ENCODE results near the gene GADD45A.

The GADD45A gene

DNA sequence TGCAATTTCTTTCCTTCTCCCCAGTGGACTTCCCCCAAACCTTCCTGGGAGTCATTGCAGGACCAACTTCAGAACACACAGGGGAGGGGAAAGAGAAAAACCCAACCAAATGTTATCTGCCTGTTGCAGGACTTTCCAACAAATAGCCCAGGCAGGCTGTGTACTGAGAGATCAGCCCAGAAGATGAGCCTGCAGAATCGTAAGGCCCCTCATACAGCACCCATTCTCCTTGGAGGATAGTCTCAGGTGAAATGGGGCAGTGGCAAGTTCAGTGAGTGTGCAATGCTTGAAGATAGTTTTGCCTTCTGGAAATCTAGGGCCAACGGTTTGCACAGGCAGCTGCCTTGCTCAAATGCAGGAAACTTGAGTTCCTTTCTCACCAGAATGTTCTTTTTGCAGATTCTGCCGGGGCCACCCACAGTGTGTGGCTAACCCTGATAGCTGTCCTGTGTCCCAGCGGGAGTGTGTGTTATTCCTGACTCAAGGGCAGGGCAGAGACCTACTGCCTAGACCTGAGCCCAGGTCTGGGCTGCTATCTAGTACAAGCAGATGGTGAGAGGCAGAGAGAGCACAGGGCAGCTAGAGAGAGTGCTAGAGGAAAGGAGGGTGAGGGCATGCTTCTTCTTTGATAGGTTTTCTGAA is 48.8 kb downstream of the GADD45A start:
- Histone ChIP-seq H3K4me1 (ENCODE audit: control insufficient read depth, insufficient read depth, low read length) (no peaks in the 10 kb centered on the region), H3K9ac (ENCODE audit: low read length) (no peak overlapping the region), H3K27ac (ENCODE audit: low read depth, low read length) (no peak overlapping the region), H3K27me3 (ENCODE audit: control insufficient read depth, insufficient read depth, low read length) (no peaks in the 10 kb centered on the region), H3K4me3 (ENCODE audit: low read length) (no peak overlapping the region), H3K36me3 (ENCODE audit: control insufficient read depth, insufficient read depth, low read length) (no peaks in the 10 kb centered on the region)

DNA sequence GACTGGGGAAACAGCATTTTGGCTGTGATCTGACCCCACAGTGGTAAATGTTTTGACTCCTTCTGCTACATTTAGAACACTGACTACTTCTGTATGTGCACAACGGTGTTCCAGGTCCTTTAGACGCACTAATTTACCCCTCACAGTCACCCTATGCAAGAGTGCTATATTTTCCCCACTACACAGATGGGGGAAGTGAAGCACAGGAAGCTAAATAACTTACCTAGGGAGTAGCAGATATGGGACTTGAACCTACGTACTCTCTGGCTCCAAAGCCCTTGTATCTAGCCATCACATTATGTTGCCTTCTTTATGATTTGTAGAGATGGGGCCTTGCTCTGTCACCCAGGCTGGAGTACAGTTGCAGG is 49.3 kb downstream of the GADD45A start:
- H3K27me3 ChIP-seq (ENCODE audit: control insufficient read depth, insufficient read depth, low read length): no peaks in the 10 kb centered on the region
- H3K4me3 ChIP-seq (ENCODE audit: low read length): no peak overlapping the region

DNA sequence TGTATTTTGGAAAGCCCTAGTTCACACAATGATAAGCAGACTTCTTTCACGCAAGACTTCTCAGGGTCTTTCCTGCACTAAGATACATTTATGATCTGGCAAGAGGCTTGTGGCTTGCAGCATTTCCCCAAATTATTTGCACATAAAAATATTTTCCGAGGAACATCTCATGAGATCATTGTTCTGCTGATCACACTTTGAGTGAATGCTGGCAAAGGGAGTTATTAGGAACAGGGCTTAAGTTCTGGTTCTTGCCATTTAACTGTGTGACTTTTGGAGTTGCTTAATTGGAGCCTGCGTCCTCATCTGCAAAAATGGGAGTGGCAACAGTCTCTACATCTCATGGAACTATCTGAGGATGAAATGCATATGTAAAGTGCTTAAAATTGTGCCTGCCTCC is 50.2 kb downstream of the GADD45A start:
- H3K4me1 ChIP-seq (ENCODE audit: control insufficient read depth, insufficient read depth, low read length): no peaks in the 10 kb centered on the region

More for the DNA sequence above, 49.3 kb downstream of the GADD45A start:
- H3K4me1 ChIP-seq (ENCODE audit: control insufficient read depth, insufficient read depth, low read length): no peaks in the 10 kb centered on the region
- H3K36me3 ChIP-seq (ENCODE audit: control insufficient read depth, insufficient read depth, low read length): no peaks in the 10 kb centered on the region
- H3K27ac ChIP-seq (ENCODE audit: low read depth, low read length): no peak overlapping the region
- H3K9ac ChIP-seq (ENCODE audit: low read length): no peak overlapping the region

DNA sequence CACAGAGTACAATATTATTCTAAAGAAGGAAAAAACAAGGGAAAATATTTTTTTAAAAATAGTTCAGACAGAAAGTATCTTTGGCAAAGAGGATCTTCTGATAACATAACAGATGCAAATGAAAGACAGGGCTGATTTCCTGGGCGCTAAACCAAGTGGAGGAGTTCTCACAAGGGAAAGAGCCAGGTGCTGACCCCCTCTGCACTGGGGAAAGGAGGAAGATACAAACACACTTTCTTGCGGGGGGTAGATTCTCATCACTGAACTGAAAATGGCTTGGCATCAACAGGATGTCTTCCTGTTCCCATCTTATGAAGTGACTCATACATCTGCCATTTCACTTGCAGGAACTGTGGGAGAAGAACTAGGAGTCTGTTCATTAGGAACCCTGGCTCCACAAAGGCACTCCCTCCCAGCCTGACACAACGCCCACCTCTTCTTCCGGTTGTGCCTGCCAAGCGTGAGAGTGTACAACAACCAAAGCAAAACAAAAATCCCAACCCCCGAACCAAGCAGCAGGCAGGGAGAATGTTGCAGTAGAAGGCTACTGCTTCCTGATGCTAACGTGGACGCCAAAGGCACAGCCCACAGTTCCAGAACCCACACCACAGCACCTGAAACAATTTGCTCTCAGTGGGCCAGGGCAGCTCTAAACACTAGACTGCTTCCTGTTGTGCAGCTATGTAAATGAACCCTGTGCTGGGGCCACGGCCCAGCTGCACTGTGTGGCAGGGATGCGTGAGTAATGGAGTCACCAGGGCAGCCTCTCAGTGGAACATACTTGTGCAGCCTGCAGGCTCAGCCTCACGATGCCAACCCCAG is 51.0 kb downstream of the GADD45A start:
- peak overlapping the region; percentile 3 for H3K4me3 ChIP-seq (ENCODE audit: low read length)
- H3K9ac ChIP-seq (ENCODE audit: low read length): peak overlapping the region; percentile 25
- H3K4me1 ChIP-seq (ENCODE audit: control insufficient read depth, insufficient read depth, low read length): no peaks in the 10 kb centered on the region
- H3K36me3 ChIP-seq (ENCODE audit: control insufficient read depth, insufficient read depth, low read length): no peaks in the 10 kb centered on the region
- H3K27ac ChIP-seq (ENCODE audit: low read depth, low read length): no peak overlapping the region
- no peaks in the 10 kb centered on the region for H3K27me3 ChIP-seq (ENCODE audit: control insufficient read depth, insufficient read depth, low read length)

More for the DNA sequence above, 50.2 kb downstream of the GADD45A start:
- Histone ChIP-seq H3K27me3 (ENCODE audit: control insufficient read depth, insufficient read depth, low read length) (no peaks in the 10 kb centered on the region), H3K9ac (ENCODE audit: low read length) (no peak overlapping the region), H3K36me3 (ENCODE audit: control insufficient read depth, insufficient read depth, low read length) (no peaks in the 10 kb centered on the region), H3K4me3 (ENCODE audit: low read length) (no peak overlapping the region), H3K27ac (ENCODE audit: low read depth, low read length) (no peak overlapping the region)

DNA sequence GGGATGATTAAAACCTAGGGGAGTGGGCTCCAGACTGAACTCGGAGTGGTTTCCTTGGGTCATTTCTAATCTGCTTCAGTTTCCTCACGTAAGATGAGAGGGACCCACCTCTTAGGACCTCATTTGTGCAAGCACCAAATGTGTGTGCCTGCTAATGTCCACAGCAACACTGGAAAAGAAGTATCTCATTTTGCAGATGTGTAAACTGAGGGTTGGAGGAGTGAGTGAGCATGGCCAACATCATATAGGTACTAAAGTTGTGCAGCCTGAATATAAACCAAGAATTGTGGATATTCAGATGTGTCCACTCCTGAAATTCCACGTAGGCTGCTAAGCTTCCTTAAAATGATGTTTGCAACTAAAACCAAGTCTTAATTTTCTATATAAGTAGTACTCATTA is 51.7 kb downstream of the GADD45A start:
- H3K4me1 ChIP-seq (ENCODE audit: control insufficient read depth, insufficient read depth, low read length): no peaks in the 10 kb centered on the region
- peak overlapping the region; percentile 3 for H3K4me3 ChIP-seq (ENCODE audit: low read length)
- no peaks in the 10 kb centered on the region for H3K27me3 ChIP-seq (ENCODE audit: control insufficient read depth, insufficient read depth, low read length)
- H3K9ac ChIP-seq (ENCODE audit: low read length): no peak overlapping the region
- H3K27ac ChIP-seq (ENCODE audit: low read depth, low read length): no peak overlapping the region
- H3K36me3 ChIP-seq (ENCODE audit: control insufficient read depth, insufficient read depth, low read length): no peaks in the 10 kb centered on the region

DNA sequence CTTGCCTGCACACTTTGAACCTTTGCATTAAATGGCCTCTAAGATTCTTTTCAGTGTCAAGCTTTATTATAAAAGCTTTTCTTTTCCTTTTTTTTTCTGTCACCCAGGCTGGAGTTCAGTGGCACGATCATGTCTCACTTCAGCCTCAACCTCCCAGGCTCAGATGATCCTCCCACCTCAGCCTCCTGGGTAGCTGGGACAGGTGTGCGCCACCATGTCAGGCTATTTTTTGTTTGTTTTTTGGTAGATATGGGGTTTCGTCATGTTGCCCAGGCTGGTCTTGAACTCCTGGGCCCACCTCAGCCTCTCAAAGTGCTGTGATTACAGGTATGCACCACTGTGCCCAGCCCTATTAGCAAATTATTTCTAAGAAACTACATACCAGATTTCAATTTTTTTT is 52.9 kb downstream of the GADD45A start:
- H3K36me3 ChIP-seq (ENCODE audit: control insufficient read depth, insufficient read depth, low read length): no peaks in the 10 kb centered on the region
- no peaks in the 10 kb centered on the region for H3K4me1 ChIP-seq (ENCODE audit: control insufficient read depth, insufficient read depth, low read length)
- H3K9ac ChIP-seq (ENCODE audit: low read length): no peak overlapping the region
- no peaks in the 10 kb centered on the region for H3K27me3 ChIP-seq (ENCODE audit: control insufficient read depth, insufficient read depth, low read length)
- H3K4me3 ChIP-seq (ENCODE audit: low read length): no peak overlapping the region
- H3K27ac ChIP-seq (ENCODE audit: low read depth, low read length): no peak overlapping the region

Measured in rectal smooth muscle tissue (tissue), 1 donor.